Islet of Langerhans (tissue), 1 donor: Measurements from ENCODE around the gene RHOXF1.
A peak's percentile ranks its signal among the peaks of the same experiment; 100 is the strongest.
"Not testable (repeated sequence)": the region's sequence is repeated elsewhere in the genome, so short reads cannot be mapped to it uniquely, and the experiment has no call there.

ENCODE experiments used
- FAIRE-seq: peaks from one replicate; lab custom pipeline; 2011; peaks lifted over from hg19 to GRCh38; lab: Jason Lieb, UNC

Gene RHOXF1, protein sequence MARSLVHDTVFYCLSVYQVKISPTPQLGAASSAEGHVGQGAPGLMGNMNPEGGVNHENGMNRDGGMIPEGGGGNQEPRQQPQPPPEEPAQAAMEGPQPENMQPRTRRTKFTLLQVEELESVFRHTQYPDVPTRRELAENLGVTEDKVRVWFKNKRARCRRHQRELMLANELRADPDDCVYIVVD

DNA sequence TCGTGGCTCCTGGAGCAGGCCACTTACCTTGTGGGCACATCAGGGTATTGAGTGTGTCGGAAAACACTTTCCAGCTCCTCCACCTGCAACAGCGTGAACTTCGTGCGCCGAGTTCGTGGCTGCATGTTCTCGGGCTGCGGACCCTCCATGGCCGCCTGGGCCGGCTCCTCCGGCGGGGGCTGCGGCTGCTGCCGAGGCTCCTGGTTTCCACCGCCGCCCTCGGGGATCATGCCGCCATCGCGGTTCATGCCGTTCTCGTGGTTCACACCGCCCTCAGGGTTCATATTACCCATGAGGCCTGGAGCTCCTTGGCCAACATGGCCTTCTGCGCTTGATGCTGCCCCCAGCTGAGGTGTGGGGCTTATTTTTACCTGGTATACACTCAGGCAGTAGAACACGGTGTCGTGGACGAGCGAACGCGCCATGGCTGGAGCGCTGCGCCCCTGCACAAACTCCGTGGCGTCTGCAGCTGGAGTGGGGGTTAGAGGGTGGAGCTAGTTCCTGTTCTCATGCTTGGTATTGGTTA is at the start of gene RHOXF1:
Gene RHOXF1, minus strand, starts transcription at position 476 of the 526 bp plus-strand sequence. Its CDS starts 51 bp downstream, at position 425.
- FAIRE-seq = no peak

GRCh38 chrX:120159086-120159485 is 43.4 kb upstream of the RHOXF1 start:
- FAIRE-seq = not testable (repeated sequence)

GRCh38 chrX:120158313-120158712 is 42.6 kb upstream of the RHOXF1 start, which contains the start of gene RHOXF2:
RHOXF2 (plus strand) TSS chrX:120158613; CDS start chrX:120158751, 138 bp downstream.
- not testable (repeated sequence) for FAIRE-seq

GRCh38 chrX:120150109-120150744 is 34.5 kb upstream of the RHOXF1 start:
- FAIRE-seq = peak; percentile 100

- FAIRE-seq = no peak
These were observed 31.8 kb upstream of the RHOXF1 start for GRCh38 chrX:120147537-120147936.

DNA sequence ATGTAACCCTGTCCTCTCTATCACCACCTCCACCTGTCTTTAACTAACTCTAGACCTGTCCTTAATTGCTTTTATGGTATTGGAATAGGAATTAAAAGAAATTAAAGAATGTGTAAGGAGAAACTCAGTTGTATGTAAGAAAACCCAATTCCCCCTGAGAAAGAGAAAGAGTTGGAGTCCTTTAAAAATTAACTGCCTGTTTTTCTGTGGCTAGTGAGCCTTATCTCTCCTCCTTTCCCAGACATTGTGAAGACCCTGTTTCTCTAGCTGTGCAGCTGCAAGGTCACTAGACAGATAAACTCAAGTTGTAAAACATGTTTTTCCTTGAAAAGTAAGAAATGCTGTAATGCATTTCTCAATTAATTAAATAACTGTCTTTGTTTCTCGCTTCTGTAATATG is 30.6 kb upstream of the RHOXF1 start:
- FAIRE-seq = not testable (repeated sequence)

GRCh38 chrX:120145295-120145925 is 29.7 kb upstream of the RHOXF1 start:
- no peak for FAIRE-seq

- FAIRE-seq = no peak
These were observed 28.6 kb upstream of the RHOXF1 start for GRCh38 chrX:120144178-120144844.

DNA sequence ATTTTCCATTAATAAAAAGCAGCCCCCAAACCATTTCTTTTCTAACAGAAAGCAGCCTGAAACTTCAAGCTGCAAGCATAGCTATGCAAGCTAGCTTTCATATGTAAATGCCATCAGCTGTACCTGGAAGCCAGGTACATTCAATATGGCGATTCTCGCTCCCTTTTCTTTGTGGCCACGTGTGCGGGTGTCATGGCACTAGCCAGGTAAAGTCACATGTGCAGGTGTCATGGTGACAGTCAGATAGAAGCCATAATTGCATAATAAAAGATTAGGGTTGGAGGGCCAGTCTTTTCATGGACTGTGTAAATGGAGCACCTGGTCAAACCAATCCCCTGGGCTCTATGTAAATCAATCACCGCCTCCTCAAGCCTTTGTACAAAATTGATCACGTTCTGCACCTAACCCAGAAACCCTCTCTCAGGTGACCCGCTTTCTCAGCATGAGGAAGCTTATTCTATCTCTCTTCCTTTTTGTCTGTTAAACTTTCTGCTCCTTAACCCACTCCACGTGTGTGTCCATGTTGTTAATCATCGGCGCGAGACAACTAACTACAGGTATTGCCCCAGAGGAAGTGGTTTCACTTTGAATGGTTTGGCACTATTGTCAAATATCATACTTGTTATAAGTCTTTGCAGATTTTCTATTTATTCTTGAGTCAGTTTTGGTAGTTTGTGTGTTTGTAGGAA is 24.7 kb upstream of the RHOXF1 start:
- FAIRE-seq = no peak

DNA sequence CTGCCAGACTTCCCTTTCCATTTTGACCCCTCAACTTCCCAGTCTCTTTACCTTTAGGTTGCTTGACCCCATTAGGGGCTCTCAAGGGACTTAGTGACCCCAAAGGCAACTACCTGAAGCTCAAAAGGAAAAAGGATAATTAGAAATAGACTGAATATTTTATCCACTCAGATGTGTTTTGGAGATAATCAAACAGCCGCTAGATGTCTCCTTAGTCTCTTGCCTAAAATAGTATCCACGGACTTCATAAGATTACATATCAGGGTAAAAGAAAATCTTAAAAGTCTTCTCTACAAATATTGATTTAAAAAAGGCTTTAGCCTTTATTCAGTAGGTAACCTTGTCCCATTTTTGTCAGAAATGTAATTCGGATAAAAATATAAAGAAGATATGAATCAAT is 21.7 kb upstream of the RHOXF1 start:
- no peak for FAIRE-seq

- FAIRE-seq = no peak
These were observed 21.1 kb upstream of the RHOXF1 start for GRCh38 chrX:120136840-120137239.

- no peak for FAIRE-seq
These were observed 20.4 kb upstream of the RHOXF1 start for GRCh38 chrX:120136128-120136527.

- FAIRE-seq = not testable (repeated sequence)
These were observed 12.7 kb upstream of the RHOXF1 start for GRCh38 chrX:120128306-120128846.

GRCh38 chrX:120125444-120125843 is 9.7 kb upstream of the RHOXF1 start:
- FAIRE-seq = no peak

- FAIRE-seq = no peak
These were observed 4.5 kb upstream of the RHOXF1 start for GRCh38 chrX:120120223-120120622.

- FAIRE-seq = no peak
These were observed 4.1 kb downstream of the RHOXF1 start for GRCh38 chrX:120111611-120112010.

DNA sequence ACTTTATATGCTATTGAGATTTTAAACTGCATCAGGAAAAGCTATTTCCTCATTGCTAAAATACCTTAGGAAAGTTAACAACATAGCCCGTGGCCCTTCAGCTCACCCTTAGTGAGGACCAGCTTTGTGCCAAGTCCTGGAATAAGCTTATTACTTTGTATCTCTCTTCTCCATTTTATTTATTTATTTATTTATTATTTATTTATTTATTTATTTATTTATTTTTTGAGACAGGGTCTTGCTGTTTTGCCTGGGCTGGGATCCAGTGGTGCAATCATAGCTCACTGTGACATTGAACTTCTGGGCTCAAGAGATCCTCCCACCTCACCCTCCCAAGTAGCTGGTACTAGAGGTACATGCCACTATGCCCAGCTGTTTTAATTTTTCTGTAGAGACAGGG is 6.3 kb downstream of the RHOXF1 start:
- no peak for FAIRE-seq

DNA sequence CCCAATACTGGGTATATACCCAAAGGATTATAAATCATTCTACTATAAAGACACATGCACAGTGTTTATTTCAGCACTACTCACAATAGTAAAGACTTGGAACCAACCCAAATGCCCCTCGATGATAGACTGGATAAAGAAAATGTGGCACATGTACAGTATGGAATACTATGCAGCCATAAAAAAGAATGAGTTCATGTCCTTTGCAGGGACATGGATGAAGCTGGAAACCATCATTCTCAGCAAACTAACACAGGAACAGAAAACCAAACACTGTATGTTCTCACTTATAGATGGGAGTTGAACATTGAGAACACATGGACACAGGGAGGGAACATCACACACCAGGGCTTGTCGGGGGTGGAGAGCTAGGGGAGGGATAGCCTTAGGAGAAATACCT is 11.0 kb downstream of the RHOXF1 start:
- FAIRE-seq = not testable (repeated sequence)

DNA sequence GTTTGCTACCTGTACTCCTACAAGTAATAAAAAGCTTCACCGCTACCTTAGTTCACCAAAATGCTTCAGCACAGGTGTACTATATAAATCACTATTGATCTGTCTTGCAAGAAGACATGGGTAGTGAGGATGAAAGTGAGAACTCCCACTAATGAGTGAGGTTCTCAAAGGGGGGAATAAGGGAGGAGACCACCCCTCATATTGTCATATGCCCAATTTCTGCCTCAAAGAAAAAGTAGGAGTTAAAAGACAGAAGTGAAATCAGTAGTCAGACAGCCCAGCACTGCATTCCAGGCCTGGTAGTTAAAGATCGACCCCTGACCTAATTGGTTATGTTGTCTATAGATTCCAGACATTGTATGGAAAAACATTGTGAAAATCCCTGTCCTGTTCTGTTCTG is 14.7 kb downstream of the RHOXF1 start:
- not testable (repeated sequence) for FAIRE-seq

GRCh38 chrX:120090208-120090607 is 25.5 kb downstream of the RHOXF1 start:
- FAIRE-seq = no peak

GRCh38 chrX:120087289-120088017 is 28.3 kb downstream of the RHOXF1 start:
- no peak for FAIRE-seq
